KMS-11 (cell line): Measurements from ENCODE around the gene VWF.
"Not testable (repeated sequence)": the region's sequence is repeated elsewhere in the genome, so short reads cannot be mapped to it uniquely, and the experiment has no call there.

Source experiments
- H2AFZ ChIP-seq: fragments of 200-600 bp; sonication (generic); 2 replicates; pipeline ENCODE4 v1.6.1; 2016; ENCODE audit warnings: antibody characterized with exemption, mixed run types, low read depth
- H3K27ac ChIP-seq: fragments of 200-600 bp; sonication (generic); 2 replicates; pipeline ENCODE4 v1.6.1; 2016; ENCODE audit warnings: mild to moderate bottlenecking, mixed run types
- H3K27me3 ChIP-seq: fragments of 200-600 bp; sonication (generic); 2 replicates; pipeline ENCODE4 v1.6.1; 2017; ENCODE audit warnings: mild to moderate bottlenecking, low read depth, mixed run types, moderate library complexity; ENCODE audit not compliant: insufficient read depth
- H3K36me3 ChIP-seq: fragments of 200-600 bp; sonication (generic); 2 replicates; pipeline ENCODE4 v1.6.1; 2017; ENCODE audit warnings: mild to moderate bottlenecking, mixed run types; ENCODE audit not compliant: insufficient read depth
- H3K4me1 ChIP-seq: fragments of 200-600 bp; sonication (generic); 2 replicates; pipeline ENCODE4 v1.6.1; 2016; ENCODE audit warnings: mild to moderate bottlenecking, low read depth, mixed run types; ENCODE audit not compliant: poor library complexity, severe bottlenecking
- H3K4me2 ChIP-seq: fragments of 200-600 bp; sonication (generic); 2 replicates; pipeline ENCODE4 v1.7.0; 2016; ENCODE audit warnings: mild to moderate bottlenecking, mixed run types
- H3K4me3 ChIP-seq: fragments of 200-600 bp; sonication (generic); IDR thresholded peaks from 2 replicates; pipeline ENCODE4 v1.6.1; 2017; ENCODE audit warnings: low read depth, low read length, mixed read lengths; ENCODE audit not compliant: insufficient read depth
- H3K79me2 ChIP-seq: fragments of 200-600 bp; sonication (generic); 2 replicates; pipeline ENCODE4 v1.6.1; 2016; ENCODE audit warnings: low read depth, mixed run types; ENCODE audit not compliant: insufficient read depth
- H3K9ac ChIP-seq: fragments of 200-600 bp; sonication (generic); 2 replicates; pipeline ENCODE4 v1.6.1; 2016; ENCODE audit warnings: mild to moderate bottlenecking, mixed run types
- H4K20me1 ChIP-seq: fragments of 200-600 bp; sonication (generic); 2 replicates; pipeline ENCODE4 v1.6.1; 2016; ENCODE audit warnings: mild to moderate bottlenecking, mixed run types; ENCODE audit not compliant: insufficient read depth
- CTCF ChIP-seq: fragments of 200-600 bp; sonication (generic); conservative IDR thresholded peaks from 2 replicates; pipeline ENCODE4 v1.6.1; 2017; ENCODE audit warnings: low read depth, mild to moderate bottlenecking, antibody characterized with exemption, low read length, moderate library complexity, mixed read lengths

Gene VWF

DNA sequence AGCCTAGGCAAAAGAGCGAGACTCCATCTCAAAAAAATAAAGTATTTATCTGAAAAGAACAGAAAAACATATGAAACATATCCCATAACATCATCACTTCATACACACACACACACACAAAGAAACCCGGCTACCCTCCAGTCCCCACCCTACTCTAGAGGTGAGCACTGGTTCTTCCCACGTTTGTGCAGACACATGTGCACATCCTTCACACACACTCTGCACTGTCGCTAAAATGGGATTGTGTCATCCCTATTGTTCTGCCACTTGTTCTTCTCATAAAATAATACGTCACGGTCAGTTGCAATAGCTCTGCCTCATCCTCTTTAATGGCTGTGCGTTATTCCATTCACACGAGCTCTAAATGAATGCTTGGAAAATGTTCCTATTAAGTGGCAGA lies 93.5 kb downstream of the VWF start:
- Histone ChIP-seq H3K27ac (no peak overlapping the region), H2AFZ (no peak overlapping the region), H3K27me3 (no peaks in the 10 kb centered on the region), H3K9ac (no peak overlapping the region), H3K79me2 (no peaks in the 10 kb centered on the region), H4K20me1 (no peaks in the 10 kb centered on the region), H3K4me2 (no peak overlapping the region), H3K4me1 (no peaks in the 10 kb centered on the region), H3K4me3 (no peak overlapping the region), H3K36me3 (no peaks in the 10 kb centered on the region)
- TF ChIP-seq CTCF = no peak

DNA sequence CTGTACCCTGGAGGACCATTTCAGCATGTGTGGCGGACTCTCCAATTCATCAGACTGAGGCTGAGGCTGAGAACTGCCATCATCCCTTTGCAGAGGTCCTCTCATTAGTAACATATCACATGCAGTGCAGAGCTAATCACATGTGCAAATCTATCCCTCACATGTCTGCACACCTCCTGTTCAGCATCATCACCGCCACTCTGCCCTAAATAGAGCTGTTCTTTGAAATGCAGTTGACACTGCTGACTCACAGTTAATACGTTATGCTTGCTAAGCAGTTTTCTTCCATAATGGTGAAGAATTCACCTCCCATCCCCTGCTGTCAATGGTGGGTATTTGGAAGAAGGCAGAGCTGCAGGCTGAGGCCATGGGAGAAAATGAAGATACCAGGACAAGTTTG lies 94.4 kb downstream of the VWF start:
- Histone ChIP-seq H3K9ac (no peak overlapping the region), H3K27me3 (no peaks in the 10 kb centered on the region), H3K4me3 (no peak overlapping the region), H3K4me2 (no peak overlapping the region), H3K4me1 (no peaks in the 10 kb centered on the region), H3K36me3 (no peaks in the 10 kb centered on the region), H3K79me2 (no peaks in the 10 kb centered on the region), H4K20me1 (no peaks in the 10 kb centered on the region), H2AFZ (no peak overlapping the region), H3K27ac (no peak overlapping the region)
- no peak for TF ChIP-seq CTCF

DNA sequence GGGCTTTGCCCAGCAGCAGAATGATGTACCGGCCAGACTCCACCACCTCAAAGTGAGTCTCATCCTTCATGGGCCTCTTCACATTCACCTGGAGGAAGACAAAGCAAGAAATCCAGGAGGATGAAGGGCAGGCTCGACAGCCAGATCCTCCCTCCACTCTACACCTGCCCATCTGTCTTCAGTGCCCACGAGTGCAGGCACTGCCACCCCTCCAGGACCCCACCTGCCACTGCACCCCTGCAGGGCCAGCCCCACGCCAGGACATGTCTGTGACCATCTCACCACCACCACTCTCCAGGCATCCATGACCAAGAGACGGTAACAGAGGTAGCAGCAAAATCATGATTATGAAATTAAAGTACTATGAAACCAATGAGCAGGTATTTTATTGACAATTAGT lies 95.1 kb downstream of the VWF start:
- H3K79me2 ChIP-seq = no peaks in the 10 kb centered on the region
- H3K4me2 ChIP-seq = no peak overlapping the region
- no peak overlapping the region for H2AFZ ChIP-seq
- no peaks in the 10 kb centered on the region for H3K36me3 ChIP-seq
- H3K27me3 ChIP-seq = no peaks in the 10 kb centered on the region
- no peaks in the 10 kb centered on the region for H4K20me1 ChIP-seq
- no peaks in the 10 kb centered on the region for H3K4me1 ChIP-seq
- no peak overlapping the region for H3K4me3 ChIP-seq
- no peak overlapping the region for H3K27ac ChIP-seq
- no peak overlapping the region for H3K9ac ChIP-seq
- no peak for TF ChIP-seq CTCF

GRCh38 chr12:6026998-6027397 lies 97.5 kb downstream of the VWF start:
- Histone ChIP-seq H3K36me3 (no peaks in the 10 kb centered on the region), H3K4me3 (no peak overlapping the region), H3K9ac (no peak overlapping the region), H3K4me1 (no peaks in the 10 kb centered on the region), H3K4me2 (no peak overlapping the region), H4K20me1 (no peaks in the 10 kb centered on the region), H3K27me3 (no peaks in the 10 kb centered on the region), H3K79me2 (no peaks in the 10 kb centered on the region), H3K27ac (no peak overlapping the region), H2AFZ (no peak overlapping the region)
- TF ChIP-seq CTCF = no peak

GRCh38 chr12:6025703-6026298 lies 98.7 kb downstream of the VWF start:
- not testable (repeated sequence) for H3K4me2 ChIP-seq, H3K36me3 ChIP-seq, H4K20me1 ChIP-seq, H3K79me2 ChIP-seq, H3K4me1 ChIP-seq, H2AFZ ChIP-seq, H3K27me3 ChIP-seq, H3K9ac ChIP-seq, H3K27ac ChIP-seq, H3K4me3 ChIP-seq

- H4K20me1 ChIP-seq, H3K36me3 ChIP-seq, H3K4me2 ChIP-seq, H3K4me1 ChIP-seq, H3K9ac ChIP-seq, H3K4me3 ChIP-seq, H3K27ac ChIP-seq, H3K79me2 ChIP-seq, H3K27me3 ChIP-seq, H2AFZ ChIP-seq: not testable (repeated sequence)
These were observed 100.4 kb downstream of the VWF start for GRCh38 chr12:6024066-6024465.
